Gastrocnemius medialis (tissue), 4 donors: ENCODE results near the gene DNAJB6.

Source experiments
- CTCF ChIP-seq, 5 experiments: fragments of 450-650 bp in 3 of 5; fragments of 200-600 bp in 2 of 5; sonication (generic) in 2 of 5; IDR thresholded peaks in 4 of 5; conservative IDR thresholded peaks in 1 of 5; 1 replicate in 4 of 5; 2 replicates in 1 of 5; pipeline ENCODE4 v1.5.1; 2016 to 2019; ENCODE audit warnings: antibody characterized with exemption in 5 of 5, mild to moderate bottlenecking in 3 of 5, moderate library complexity in 3 of 5
- POLR2A ChIP-seq, 2 donors: fragments of 450-650 bp; IDR thresholded peaks; one replicate each; pipeline ENCODE4 v1.6.1; 2017; ENCODE audit warnings: antibody characterized with exemption in 2 of 2, mild to moderate bottlenecking in 2 of 2, moderate library complexity in 2 of 2

GRCh38 chr7:157441023-157441399 lies 104.2 kb downstream of the DNAJB6 start:
- TF ChIP-seq CTCF (IDR thresholded peaks at IDR 0.05 in 4 of 5, conservative IDR thresholded peaks at IDR 0.05 in 1 of 5) (no peak), POLR2A (IDR thresholded peaks at IDR 0.05) (no peak)
